GM18520 (cell line): ENCODE measurements around the gene XBP1.
"Not testable (repeated sequence)": the region's sequence is repeated elsewhere in the genome, so short reads cannot be mapped to it uniquely, and the experiment has no call there.

Experiments used
- ATAC-seq: cut with Tn5 transposase; IDR thresholded peaks from one replicate; pipeline ENCODE4 v1.9.1; 2021; ENCODE audit not compliant: unreplicated experiment

XBP1 gene

DNA sequence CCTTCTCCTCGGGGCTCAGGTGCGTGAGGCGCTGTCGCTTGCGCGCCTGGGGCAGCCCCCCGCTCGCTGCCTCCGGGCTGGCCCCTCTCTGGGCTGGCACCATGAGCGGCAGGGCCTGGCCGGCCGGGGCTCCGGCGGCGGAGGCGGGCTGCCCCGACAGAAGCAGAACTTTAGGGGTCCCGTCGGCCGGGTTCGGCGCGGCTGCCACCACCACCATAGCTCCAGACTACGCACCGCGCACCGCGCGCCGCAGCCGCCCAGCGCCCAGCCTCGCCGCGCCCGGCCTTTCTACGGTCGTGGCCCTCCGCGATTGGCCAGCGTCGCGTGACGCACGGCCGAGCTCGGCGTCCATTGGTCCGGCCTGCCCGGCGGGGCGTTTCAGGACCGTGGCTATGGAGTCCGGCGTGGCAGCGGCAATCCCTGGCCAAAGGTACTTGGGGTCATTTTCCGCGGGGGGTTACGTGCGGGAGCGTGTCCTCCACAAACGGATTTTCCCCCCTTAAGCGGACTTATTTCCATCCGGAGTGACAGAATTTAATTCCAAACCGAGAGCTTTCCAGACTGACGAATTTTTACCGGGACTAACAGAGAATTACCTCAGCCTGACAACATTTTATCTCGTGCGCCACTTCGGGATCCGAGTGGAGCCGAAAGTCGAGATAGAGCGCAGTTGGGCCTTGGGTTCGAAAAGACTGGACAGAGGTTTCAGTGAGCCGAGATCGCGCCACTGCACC is at the start of gene XBP1:
Gene XBP1, minus strand, starts transcription at position 262 of the 734 bp plus-strand sequence.
- peak; percentile 71 for ATAC-seq

DNA sequence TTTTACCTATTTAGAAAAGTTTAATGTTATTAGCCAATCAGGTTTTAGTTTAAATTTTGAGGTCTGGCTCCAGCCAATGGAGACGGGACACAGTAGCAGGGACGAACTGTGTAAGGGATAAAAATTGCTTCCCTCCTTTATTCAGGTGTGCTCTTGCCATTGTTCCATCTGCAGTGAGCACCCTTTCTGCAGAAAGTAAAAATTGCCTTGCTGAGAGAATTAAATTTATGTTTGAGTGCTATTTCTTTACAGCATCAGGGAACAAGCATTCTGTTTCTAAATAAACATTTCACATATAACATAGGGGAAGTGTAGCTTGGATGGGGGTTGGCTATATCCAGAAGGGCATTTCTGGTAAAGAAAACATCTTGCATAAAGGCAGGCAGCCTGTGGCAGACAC is 46.6 kb upstream of the XBP1 start:
- ATAC-seq, result no peak

DNA sequence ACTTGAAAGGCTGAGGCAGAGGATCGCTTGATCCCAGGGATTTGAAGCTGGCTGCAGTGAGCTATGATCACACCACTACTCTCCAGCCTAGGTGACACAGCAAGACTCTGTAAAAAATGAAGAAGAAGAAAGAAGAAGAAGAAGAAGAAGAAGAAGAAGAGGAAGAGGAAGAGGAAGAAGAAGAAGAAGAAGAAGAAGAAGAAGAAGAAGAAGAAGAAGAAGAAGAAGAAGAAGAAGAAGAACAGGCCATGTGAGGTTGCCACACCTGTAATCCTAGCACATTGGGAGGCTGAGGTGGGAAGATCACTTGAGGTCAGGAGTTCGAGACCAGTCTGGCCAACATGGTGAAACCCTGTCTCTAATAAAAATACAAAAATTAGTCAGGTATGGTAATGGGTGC is 43.9 kb upstream of the XBP1 start:
- ATAC-seq, result not testable (repeated sequence)

DNA sequence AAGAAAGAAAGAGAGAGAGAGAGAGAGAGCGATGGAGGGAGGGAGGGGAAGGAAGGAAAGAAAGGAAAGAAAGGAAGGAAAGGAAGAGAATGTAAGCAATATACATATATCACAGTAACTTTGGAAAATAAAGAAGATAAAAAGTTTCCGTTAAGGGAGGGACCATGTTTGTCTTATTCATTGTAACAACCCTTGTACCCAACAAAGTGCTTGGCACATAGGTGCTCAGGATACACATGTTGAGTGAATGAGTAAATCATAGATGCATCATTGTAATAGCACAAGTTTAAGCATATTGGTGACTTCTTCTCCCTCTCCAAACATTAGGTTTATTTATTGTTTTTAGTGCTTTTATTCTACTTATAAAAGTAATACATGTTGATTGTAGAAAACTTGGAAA is 43.3 kb upstream of the XBP1 start:
- no peak for ATAC-seq

DNA sequence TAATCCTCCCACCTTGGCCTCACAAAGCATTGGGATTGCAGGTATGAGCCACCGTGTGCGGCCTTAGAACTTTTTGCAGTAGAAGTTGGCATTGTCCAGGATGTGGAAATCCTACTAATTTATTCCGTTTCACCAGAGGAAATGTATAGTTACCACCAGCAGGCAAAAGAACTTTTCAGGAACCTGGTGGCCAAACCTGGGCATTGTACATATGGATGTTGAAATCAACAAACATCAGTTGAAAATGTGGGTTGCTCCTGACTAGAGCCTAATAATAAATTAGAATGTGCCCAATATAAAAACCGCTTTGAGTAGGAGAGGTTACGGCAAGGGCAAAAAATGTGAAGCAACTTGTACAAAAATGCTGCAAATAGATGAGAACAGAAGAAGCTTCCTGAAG is 40.7 kb upstream of the XBP1 start:
- ATAC-seq, result no peak

DNA sequence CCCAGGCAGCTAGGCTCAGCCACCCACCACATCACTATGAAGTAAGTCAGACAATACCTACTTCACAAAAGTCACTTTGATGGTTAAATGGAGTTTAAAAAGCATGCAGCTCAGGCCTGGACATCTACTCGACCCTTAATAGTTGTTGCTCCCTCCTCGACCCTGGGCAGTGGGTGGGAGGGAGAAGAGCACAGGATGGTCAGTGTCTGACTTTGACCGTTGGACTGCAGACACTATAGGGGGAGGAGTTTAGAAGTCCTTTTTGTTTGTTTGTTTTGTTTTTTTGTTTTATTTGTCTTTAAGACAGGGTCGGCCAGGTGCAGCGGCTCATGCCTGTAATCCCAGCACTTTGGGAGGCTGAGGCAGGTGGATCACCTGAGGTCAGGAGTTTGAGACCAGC is 38.6 kb upstream of the XBP1 start:
- ATAC-seq, result no peak

DNA sequence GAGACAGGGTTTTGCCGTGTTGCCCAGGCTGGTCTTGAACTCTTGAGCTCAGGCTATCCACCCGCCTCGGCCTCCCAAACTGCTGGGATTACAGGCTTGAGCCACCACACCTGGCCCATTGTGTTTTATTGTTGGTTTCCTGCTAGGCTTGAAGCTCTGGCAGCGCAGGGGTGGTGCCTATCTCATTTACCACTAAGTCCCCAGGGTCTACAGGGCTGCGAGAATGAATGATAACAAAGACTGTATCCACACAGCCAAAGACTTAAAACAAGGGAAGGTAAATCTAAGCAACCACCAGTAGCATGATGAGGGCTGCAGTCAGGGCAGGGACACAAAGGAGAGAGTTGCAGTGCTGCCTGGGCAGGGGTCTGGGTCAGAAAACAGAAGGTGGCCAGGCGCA is 37.3 kb upstream of the XBP1 start:
- no peak for ATAC-seq

DNA sequence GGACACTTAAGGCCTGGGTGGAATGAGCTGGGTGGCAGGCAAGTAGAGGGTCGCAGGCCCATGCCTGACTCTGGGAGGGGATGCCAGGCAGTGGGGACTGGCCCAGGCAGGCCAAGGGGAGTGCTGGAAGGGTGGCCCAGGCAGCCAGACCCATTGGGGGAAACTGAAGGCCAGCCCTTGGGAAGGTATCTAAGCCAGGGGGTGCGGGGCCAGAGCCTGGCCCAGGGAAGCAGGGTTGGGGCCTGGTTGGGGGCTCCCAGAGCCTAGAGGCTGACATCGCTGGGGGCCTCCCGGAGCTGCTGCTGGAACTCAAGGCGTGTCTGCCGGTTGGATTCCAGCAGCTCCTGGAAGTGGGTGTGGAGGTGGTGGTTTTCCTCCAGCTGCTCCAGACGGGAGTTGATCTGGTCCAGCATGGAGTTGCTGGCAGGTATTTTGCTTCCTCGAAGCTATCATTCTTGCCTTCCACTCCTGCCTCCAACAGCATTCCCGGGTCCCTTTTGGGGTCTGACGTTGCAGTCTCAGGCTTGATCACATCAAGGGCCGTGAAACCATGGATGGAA is 35.3 kb upstream of the XBP1 start:
- no peak for ATAC-seq

DNA sequence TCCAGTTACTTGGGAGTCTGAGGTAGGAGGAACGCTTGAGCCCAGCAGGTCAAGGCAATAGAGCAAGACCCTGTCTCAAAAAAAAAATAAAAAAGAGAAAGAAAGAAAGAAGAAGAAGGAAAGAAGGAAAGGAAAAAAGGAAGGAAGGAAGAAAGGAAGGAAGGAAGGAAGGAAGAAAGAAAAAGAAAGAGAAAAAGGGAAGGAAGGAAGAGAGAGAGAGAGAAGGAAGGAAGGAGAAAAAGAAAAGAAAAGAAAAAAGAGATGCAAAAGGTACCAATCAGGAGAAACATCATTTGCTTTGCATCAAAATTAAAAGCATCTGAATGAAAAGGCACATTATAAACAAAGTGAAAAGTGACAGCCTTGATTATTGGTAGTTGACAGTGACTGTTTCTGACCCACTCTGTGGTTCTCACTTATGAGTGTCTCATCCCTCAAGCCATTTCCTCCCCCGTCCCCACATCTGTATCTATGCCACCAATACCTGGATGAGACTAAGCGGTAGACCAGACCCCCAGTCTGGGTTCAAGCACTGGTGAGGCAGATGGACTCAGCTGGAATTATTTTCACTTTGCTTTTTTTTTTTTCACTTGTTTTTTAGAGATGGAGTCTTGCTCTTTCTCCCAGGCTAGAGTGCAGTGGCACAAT is 33.0 kb upstream of the XBP1 start:
- ATAC-seq, result no peak

DNA sequence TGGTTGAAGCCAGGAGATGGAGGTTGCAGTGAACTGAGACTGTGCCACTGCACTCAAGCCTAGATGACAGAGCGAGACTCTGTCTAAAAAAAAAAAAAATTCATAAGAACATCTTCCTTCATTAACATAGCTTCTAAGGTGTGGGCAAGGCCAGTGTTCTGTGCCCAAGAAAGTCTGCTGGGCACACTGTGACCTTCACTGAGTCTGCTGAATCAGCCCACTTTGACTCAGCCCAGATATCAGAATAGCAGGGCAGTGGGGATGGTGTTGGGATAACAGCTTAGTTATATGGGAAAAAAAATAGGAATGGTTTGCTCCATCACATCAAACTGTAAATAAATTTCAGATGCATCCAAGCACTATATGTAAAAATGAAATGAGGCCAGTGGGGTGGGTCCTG is 32.4 kb upstream of the XBP1 start:
- ATAC-seq, result no peak

DNA sequence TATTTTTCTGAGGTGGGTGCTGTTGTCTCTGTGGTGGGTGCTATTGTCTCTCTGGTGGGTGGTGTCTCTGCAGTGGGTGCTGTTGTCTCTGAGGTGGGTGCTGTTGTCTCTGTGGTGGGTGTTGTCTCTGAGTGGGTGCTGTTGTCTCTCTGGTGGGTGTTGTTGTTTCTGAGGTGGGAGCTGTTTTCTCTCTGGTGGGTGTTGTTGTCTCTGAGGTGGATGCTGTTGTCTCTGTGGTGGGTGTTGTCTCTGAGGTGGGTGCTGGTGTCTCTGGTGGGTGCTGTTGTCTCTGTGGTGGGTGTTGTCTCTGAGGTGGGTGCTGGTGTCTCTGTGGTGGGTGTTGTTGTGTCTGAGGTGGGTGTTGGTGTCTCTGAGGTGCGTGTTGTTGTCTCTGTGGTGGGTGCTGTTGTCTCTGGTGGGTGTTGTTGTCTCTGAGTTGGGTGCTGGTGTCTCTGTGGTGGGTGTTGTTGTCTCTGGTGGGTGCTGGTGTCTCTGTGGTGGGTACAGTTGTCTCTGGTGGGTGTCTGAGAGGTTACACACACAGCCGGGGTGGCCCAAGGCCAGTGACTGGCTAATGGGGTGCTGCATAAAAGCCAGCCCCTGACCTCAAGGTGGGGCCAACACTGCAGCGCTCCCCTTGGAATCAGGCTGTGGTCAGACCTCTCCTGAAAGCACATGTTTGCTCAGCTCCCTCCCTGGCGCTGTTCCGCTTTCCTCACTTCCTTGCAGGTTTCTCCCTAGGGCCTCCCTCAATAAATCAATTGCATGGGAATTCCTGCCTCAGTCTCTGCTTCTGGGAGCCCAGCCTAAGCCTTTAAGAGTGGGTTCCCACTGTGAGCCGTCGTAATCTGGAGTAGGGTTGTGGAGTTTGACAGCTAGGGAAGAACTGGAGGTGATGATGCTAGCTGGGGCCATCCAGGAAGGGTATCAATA is 31.0 kb upstream of the XBP1 start:
- ATAC-seq, result no peak

DNA sequence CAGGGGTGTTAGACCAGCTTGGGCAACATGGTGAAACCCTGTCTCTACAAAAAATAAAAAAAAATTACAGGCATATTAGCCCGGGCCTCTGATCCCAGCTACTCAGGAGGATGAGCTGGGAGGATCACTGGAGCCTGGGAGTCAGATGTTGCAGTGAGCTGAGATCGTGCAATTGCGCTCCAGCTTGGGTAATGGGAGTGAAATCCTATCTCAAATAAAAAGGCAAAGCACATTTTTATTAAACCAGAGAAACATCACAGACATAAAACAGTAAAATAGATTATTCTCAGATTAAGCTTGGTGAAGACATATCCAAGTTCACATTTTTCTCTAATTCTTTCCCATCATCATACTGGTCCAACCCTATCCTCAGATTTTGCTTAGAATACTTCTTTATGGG is 30.1 kb upstream of the XBP1 start:
- ATAC-seq, result no peak

DNA sequence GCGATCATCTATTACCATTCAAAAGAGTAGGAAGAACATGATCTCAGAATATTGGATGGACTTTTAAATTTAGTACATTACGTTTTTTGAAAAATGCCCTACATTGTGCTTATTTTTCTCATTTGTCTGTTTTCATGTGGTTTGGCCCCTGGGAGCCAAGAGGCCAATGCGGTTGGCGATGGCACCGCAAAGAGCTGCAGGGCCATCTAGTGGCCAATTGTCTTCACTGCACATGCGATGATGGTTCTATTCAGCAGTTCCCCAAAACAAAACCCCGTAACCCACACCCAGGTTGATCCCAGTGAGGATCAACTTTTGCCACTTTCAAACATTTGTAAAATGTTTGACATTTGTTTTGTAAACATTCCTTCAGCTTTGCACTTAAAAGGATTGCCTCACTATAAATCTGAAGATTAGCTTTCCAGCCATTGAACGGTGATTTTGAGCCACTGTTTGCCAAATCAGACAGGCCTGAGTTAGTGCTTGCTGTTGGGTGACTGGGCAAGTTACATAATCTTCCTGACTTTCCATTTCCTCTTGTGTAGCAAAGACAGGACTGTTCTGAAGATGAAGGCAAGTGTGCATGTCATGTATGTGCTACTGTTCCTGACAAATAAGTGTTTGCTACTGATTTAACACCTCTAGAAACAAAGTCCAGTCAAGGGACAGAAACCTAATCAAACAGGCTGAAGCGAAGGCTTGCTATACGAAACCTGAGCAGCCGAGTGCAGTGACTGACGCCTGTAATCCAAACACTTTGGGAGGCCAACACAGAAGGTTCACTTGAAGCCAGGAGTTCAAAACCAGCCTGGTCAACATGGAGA is 29.2 kb upstream of the XBP1 start:
- peak; percentile 50 for ATAC-seq

DNA sequence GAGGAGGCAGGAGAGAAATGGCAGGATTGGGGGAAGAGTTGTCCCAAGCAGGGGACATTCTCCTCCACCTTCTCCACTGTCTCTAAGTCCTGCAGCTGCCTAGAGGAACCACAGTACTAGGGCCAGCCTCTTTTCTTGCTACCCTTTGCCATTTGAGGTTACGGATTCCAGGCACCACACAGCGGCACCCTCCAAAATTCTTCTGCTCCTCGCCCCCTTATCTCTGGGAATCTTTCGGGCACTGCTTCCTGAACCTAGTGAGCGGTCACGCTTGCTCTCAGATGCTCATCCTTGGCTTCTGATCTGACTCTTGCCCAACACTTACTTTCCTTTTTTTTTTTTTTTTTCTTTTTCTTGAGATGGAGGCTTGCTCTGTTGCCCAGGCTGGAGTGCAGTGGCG is 26.6 kb upstream of the XBP1 start:
- no peak for ATAC-seq

DNA sequence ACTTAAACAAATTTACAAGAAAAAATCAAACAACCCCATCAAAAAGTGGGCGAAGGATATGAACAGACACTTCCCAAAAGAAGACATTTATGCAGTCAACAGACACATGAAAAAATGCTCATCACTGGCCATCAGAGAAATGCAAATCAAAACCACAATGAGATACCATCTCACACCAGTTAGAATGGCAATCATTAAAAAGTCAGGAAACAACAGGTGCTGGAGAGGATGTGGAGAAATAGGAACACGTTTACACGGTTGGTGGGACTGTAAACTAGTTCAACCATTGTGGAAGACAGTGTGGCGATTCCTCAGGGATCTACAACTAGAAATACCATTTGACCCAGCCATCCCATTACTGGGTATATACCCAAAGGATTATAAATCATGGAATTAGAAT is 26.1 kb upstream of the XBP1 start:
- not testable (repeated sequence) for ATAC-seq

DNA sequence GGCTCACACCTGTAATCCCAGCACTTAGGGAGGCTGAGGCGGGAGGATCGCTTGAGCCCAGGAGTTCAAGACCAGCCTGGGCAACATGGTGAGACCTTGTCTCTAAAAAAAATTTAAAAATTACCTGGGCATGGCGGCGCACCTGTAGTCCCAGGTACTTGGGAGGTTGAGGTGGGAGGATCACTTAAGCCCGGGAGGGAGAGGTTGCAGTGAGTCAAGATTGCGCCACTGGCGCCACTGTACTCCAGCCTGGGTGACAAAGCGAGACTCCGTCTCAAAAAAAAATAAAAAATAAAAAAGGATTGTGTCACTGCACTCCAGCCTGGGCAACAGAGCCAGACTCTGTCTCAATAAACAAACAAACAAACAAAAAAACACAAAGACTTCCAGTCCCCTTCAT is 24.1 kb upstream of the XBP1 start:
- ATAC-seq, result not testable (repeated sequence)

DNA sequence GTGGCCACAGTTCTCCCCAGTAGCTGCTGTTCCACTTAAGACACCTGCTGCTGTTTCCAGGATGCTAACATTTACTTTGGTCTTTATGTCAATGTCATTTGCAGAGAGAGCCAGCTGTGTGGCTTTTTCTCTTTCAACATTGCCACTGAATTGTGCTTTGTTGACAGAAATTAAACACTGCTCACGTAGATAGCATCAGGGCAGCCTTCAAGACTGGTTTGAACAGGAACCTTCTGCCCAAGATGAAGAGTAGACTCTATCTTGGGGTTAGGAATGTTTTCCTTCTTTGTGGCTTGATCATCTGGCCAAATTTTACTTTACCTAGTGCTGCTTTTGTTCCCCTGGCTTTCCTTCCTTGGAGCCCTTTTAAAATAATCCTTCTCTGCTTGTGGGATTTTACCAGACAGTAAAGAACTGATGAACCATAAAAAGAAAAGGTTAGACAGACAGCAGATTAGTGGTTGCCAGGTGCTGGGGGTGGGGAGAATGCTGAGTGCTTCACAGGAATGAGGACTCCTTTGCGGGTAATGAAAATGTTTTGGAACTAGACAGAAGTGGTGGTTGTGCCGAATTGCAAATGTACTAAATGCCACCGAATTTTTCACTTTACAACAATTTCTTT is 22.7 kb upstream of the XBP1 start:
- ATAC-seq, result no peak

DNA sequence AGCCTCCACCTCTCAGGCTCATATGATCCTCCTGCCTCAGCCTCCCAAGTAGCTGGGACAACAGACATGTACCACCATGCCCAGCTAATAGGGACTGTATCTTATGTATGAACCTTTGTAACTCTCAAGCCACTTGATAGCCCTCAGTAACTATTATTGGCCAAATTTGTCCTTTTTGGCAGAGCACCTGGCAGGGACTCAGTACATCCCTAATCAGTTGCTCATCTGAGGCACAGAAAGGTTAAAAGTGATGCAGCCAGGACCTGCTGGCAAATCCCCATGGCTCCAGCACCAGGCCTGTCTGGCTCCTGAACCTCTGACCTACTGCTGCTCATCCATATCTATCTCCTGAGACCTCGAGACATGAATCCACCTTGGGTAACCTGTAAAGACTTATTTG is 21.1 kb upstream of the XBP1 start:
- no peak for ATAC-seq

DNA sequence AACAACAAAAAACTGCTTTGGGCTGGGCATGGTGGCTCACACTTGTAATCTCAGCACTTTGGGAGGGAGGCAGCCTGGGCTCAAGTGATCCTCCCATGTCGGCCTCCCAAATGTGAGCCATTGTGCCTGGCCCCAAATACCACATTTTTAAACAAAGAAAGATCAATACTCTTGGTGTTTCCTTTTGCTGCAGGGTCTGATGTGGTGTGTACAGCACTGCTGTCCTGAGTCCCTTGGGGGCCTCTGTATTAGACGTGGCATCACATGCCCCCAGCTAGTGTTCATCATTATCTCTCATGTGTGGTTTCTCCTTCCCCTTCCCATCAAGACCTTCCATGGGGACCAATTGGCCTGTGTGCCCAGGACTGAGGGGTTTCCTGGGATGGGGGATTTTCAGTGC is 20.5 kb upstream of the XBP1 start:
- no peak for ATAC-seq
